DND-41 (cell line): ENCODE results near the gene CEBPZOS.
A peak's percentile ranks its signal among the peaks of the same experiment; 100 is the strongest.
"Not testable (repeated sequence)": the region's sequence is repeated elsewhere in the genome, so short reads cannot be mapped to it uniquely, and the experiment has no call there.

ENCODE experiments used
- ATAC-seq: fragments of 200-7000 bp; cut with Tn5 transposase; 3 replicates; pipeline ENCODE4 v1.9.1; 2021; ENCODE audit warnings: low read depth; ENCODE audit not compliant: insufficient read depth
- DNase-seq: peaks from one replicate; pipeline ENCODE4 v3.0.0-alpha.2; 2020
- H2AFZ ChIP-seq: 2 replicates; pipeline ENCODE4 v1.6.0; 2012; ENCODE audit warnings: low read depth, low read length
- H3K27ac ChIP-seq: 2 replicates; pipeline ENCODE4 v1.5.1; 2012; ENCODE audit warnings: low read length, inconsistent platforms
- H3K27me3 ChIP-seq: fragments of 200-600 bp; sonication (generic); 2 replicates; pipeline ENCODE4 v1.6.0; 2012; ENCODE audit warnings: low read length, mild to moderate bottlenecking, inconsistent platforms; ENCODE audit not compliant: insufficient read depth, poor library complexity
- H3K36me3 ChIP-seq: 2 replicates; pipeline ENCODE4 v1.5.1; 2012; ENCODE audit warnings: low read length, inconsistent platforms; ENCODE audit not compliant: insufficient read depth
- H3K4me1 ChIP-seq: 2 replicates; pipeline ENCODE4 v1.5.1; 2012; ENCODE audit warnings: mild to moderate bottlenecking, low read length; ENCODE audit not compliant: insufficient read depth
- H3K4me2 ChIP-seq: 2 replicates; pipeline ENCODE4 v1.6.0; 2012; ENCODE audit warnings: mild to moderate bottlenecking, moderate library complexity, low read length, inconsistent platforms; ENCODE audit not compliant: insufficient read depth
- H3K4me3 ChIP-seq, 2 experiments: fragments of 200-600 bp in 1 of 2; shearing (Covaris generic) in 1 of 2; 2 replicates each; pipeline ENCODE4 v1.5.1; 2012 to 2016; ENCODE audit warnings: inconsistent platforms in 2 of 2, low read length in 2 of 2, mild to moderate bottlenecking in 2 of 2, low read depth in 1 of 2, moderate library complexity in 1 of 2
- H3K79me2 ChIP-seq: 2 replicates; pipeline ENCODE4 v1.6.0; 2012; ENCODE audit warnings: low read length, inconsistent platforms; ENCODE audit not compliant: insufficient read depth
- H3K9ac ChIP-seq: 2 replicates; pipeline ENCODE4 v1.6.0; 2012; ENCODE audit warnings: low read depth, mild to moderate bottlenecking, inconsistent platforms, low read length, moderate library complexity
- H3K9me3 ChIP-seq: 2 replicates; pipeline ENCODE4 v1.5.1; 2012; ENCODE audit warnings: low read length, moderate library complexity, mild to moderate bottlenecking, inconsistent platforms; ENCODE audit not compliant: insufficient read depth, severe bottlenecking
- H4K20me1 ChIP-seq: 2 replicates; pipeline ENCODE4 v1.6.0; 2012; ENCODE audit warnings: low read length; ENCODE audit not compliant: insufficient read depth
- CTCF ChIP-seq: IDR thresholded peaks from 2 replicates; pipeline ENCODE4 v1.5.1; 2012; ENCODE audit warnings: borderline replicate concordance, low read length, moderate library complexity, mild to moderate bottlenecking; ENCODE audit not compliant: poor library complexity, severe bottlenecking; ENCODE audit errors: extremely low read depth
- EZH2 ChIP-seq: IDR thresholded peaks from 3 replicates; pipeline ENCODE4 v1.6.1; 2012; ENCODE audit warnings: borderline replicate concordance, low read depth, mild to moderate bottlenecking, moderate library complexity, low read length, inconsistent platforms; ENCODE audit not compliant: severe bottlenecking

Gene CEBPZOS

GRCh38 chr2:37201208-37201607 lies 4.9 kb downstream of the CEBPZOS start:
- H3K4me2 ChIP-seq = no peak overlapping the region
- no peak overlapping the region for H3K4me3 ChIP-seq
- no peak overlapping the region for H3K27ac ChIP-seq
- H3K9me3 ChIP-seq = peaks cover 6% of the 10 kb centered on the region
- DNase-seq = no peak
- H2AFZ ChIP-seq = no peak overlapping the region
- H4K20me1 ChIP-seq = peaks cover 7% of the 10 kb centered on the region; the same call in 1 of the 2 replicates
- H3K9ac ChIP-seq = no peak overlapping the region
- H3K27me3 ChIP-seq = no peaks in the 10 kb centered on the region
- H3K36me3 ChIP-seq = peaks cover 67% of the 10 kb centered on the region
- peaks cover 84% of the 10 kb centered on the region for H3K79me2 ChIP-seq
- H3K4me1 ChIP-seq = peaks cover 25% of the 10 kb centered on the region
- ATAC-seq = no peak
- TF ChIP-seq EZH2 = no peak
- TF ChIP-seq CTCF = no peak

- Histone ChIP-seq H3K27me3 (no peaks in the 10 kb centered on the region), H3K9ac (no peak overlapping the region), H3K4me2 (no peak overlapping the region), H3K79me2 (peaks cover 84% of the 10 kb centered on the region), H3K4me3 (no peak overlapping the region), H3K4me1 (peaks cover 24% of the 10 kb centered on the region), H3K9me3 (peaks cover 6% of the 10 kb centered on the region), H2AFZ (no peak overlapping the region), H4K20me1 (peaks cover 7% of the 10 kb centered on the region; the same call in 1 of the 2 replicates), H3K36me3 (peaks cover 73% of the 10 kb centered on the region), H3K27ac (no peak overlapping the region)
- TF ChIP-seq EZH2 (no peak), CTCF (peak; percentile 37)
- DNase-seq (peak; percentile 59), ATAC-seq (peak; percentile 84)
Observed at GRCh38 chr2:37201766-37202165, 5.5 kb downstream of the CEBPZOS start.

- Histone ChIP-seq H3K4me3 (no peak overlapping the region), H3K9me3 (peaks cover 6% of the 10 kb centered on the region), H3K4me1 (peaks cover 7% of the 10 kb centered on the region; the same call in 1 of the 2 replicates), H3K9ac (no peak overlapping the region), H3K27ac (no peak overlapping the region), H3K36me3 (peaks cover 92% of the 10 kb centered on the region), H4K20me1 (peaks cover 7% of the 10 kb centered on the region; the same call in 1 of the 2 replicates), H3K79me2 (peaks cover 84% of the 10 kb centered on the region), H3K27me3 (no peaks in the 10 kb centered on the region), H2AFZ (no peak overlapping the region), H3K4me2 (no peak overlapping the region)
- ATAC-seq (no peak), DNase-seq (no peak)
- TF ChIP-seq EZH2 (no peak), CTCF (no peak)
Observed at GRCh38 chr2:37203708-37204107, 7.4 kb downstream of the CEBPZOS start.

GRCh38 chr2:37205071-37205661 lies 8.9 kb downstream of the CEBPZOS start:
- DNase-seq, H3K9ac ChIP-seq, ATAC-seq, H3K4me2 ChIP-seq, H3K9me3 ChIP-seq, H3K4me1 ChIP-seq, H4K20me1 ChIP-seq, H3K27me3 ChIP-seq, H3K27ac ChIP-seq, H3K4me3 ChIP-seq, H2AFZ ChIP-seq: not testable (repeated sequence)
- peaks cover 75% of the 10 kb centered on the region for H3K79me2 ChIP-seq
- H3K36me3 ChIP-seq = peaks cover 98% of the 10 kb centered on the region
